HG02885 (cell line): ENCODE measurements around the gene NAA50.

ENCODE experiments used
- ATAC-seq: cut with Tn5 transposase; IDR thresholded peaks from one replicate; pipeline ENCODE4 v1.9.1; 2021; ENCODE audit warnings: mild to moderate bottlenecking; ENCODE audit not compliant: unreplicated experiment, poor library complexity

Gene NAA50

GRCh38 chr3:113743006-113743630, 2.9 kb downstream of the NAA50 start:
- ATAC-seq, result peak; percentile 12

GRCh38 chr3:113741620-113742019, 4.4 kb downstream of the NAA50 start:
- ATAC-seq, result no peak

- ATAC-seq, result no peak
Observed at GRCh38 chr3:113741086-113741485, 5.0 kb downstream of the NAA50 start.

GRCh38 chr3:113736548-113737089, 9.4 kb downstream of the NAA50 start:
- ATAC-seq, result peak; percentile 71

GRCh38 chr3:113731694-113732093, 14.4 kb downstream of the NAA50 start:
- ATAC-seq, result no peak

GRCh38 chr3:113730550-113730949, 15.5 kb downstream of the NAA50 start:
- ATAC-seq, result no peak

- no peak for ATAC-seq
Observed at GRCh38 chr3:113728661-113729060, 17.4 kb downstream of the NAA50 start.

- ATAC-seq, result no peak
Observed at GRCh38 chr3:113721636-113722035, 24.4 kb downstream of the NAA50 start.

GRCh38 chr3:113719758-113720157, 26.3 kb downstream of the NAA50 start:
- ATAC-seq, result no peak

- no peak for ATAC-seq
Observed at GRCh38 chr3:113719294-113719693, 26.8 kb downstream of the NAA50 start.

- no peak for ATAC-seq
Observed at GRCh38 chr3:113717818-113718217, 28.2 kb downstream of the NAA50 start.

- ATAC-seq, result no peak
Observed at GRCh38 chr3:113717308-113717707, 28.7 kb downstream of the NAA50 start.

- ATAC-seq, result no peak
Observed at GRCh38 chr3:113714702-113715101, 31.3 kb downstream of the NAA50 start.

GRCh38 chr3:113712129-113712528, 33.9 kb downstream of the NAA50 start:
- ATAC-seq, result no peak

GRCh38 chr3:113707835-113708234, 38.2 kb downstream of the NAA50 start:
- no peak for ATAC-seq

GRCh38 chr3:113698956-113699355, 47.1 kb downstream of the NAA50 start:
- ATAC-seq, result no peak

GRCh38 chr3:113698213-113698742, 47.8 kb downstream of the NAA50 start:
- no peak for ATAC-seq

GRCh38 chr3:113697500-113698090, 48.5 kb downstream of the NAA50 start:
- ATAC-seq, result no peak

GRCh38 chr3:113696658-113697499, 49.2 kb downstream of the NAA50 start:
- ATAC-seq, result peak; percentile 94

GRCh38 chr3:113695786-113696645, 50.0 kb downstream of the NAA50 start, which contains the start of gene USF3:
Gene USF3 (minus strand): TSS chr3:113696642. CDS start chr3:113674878, 21,764 bp downstream.
- ATAC-seq, result peak; percentile 62
